ENCODE data around the gene SRSF4. TPM values are rescaled to one million over a fixed set of nuclear protein-coding genes. Genes with fewer than 3 reads are reported as not detected.
"Not testable (repeated sequence)": the region's sequence is repeated elsewhere in the genome, so short reads cannot be mapped to it uniquely, and the experiment has no call there.

The SRSF4 gene
- total and polyA plus RNA-seq, 10 of the 15 experiments (the other 5 are each of a cell fraction or from before 2014, with no cell fraction given): 17.2 to 107 (median 78.6) TPM

- TF ChIP-seq SMAD1 (IDR thresholded peaks at IDR 0.05; ENCODE audit: low read depth, partially characterized antibody) (no peak), ESRRA (IDR thresholded peaks at IDR 0.05; ENCODE audit: low read length) (no peak)
Measured at GRCh38 chr1:29152046-29152805, 29.5 kb downstream of the SRSF4 start (continued).

DNA sequence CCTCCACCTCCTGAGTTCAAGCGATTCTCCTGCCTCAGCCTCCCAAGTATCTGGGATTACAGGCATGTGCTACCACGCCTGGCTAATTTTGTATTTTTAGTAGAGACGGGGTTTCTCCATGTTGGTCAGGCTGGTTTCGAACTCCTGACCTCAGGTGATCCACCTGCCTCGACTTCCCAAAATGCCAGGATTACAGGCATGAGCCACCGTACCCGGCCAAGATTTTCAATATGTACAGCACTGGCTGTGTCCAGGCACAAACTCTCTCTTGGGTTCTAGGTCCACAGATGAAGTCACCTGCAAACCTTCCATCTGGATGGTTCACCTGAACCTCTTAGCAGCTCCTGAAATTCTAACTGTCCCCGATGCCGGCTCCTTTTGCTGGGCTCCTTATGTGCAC lies 31.4 kb downstream of the SRSF4 start:
- DNase-seq (ENCODE audit: low read depth, low spot score); H3K4me3 ChIP-seq; H3K79me2 ChIP-seq (ENCODE audit: control insufficient read depth, insufficient read depth, low read length); intact Hi-C loops (cut with micrococcal nuclease; ENCODE audit: unreplicated experiment); H3K4me2 ChIP-seq (ENCODE audit: control insufficient read depth, insufficient read depth); H3K27ac ChIP-seq (ENCODE audit: control insufficient read depth, insufficient read depth); CTCF ChIA-PET; H3K4me1 ChIP-seq (ENCODE audit: control insufficient read depth, insufficient read depth, low read length); H3K9me3 ChIP-seq (replicated peaks; ENCODE audit: control insufficient read depth, insufficient read depth, low read length); H2AFZ ChIP-seq (ENCODE audit: control insufficient read depth, low read depth, low read length); H3K9ac ChIP-seq (ENCODE audit: control insufficient read depth, insufficient read depth, low read length); FAIRE-seq; BruUV-seq (replicated peaks); SMC1A ChIA-PET (ENCODE audit: uncharacterized antibody, unreplicated experiment); RAD21 ChIA-PET (ENCODE audit: unreplicated experiment); in situ Hi-C loops (cut with MboI); ATAC-seq; H3K27me3 ChIP-seq (replicated peaks in 1 of 2; ENCODE audit: control insufficient read depth in 2 of 2, insufficient read depth in 2 of 2, low read length in 1 of 2); H4K20me1 ChIP-seq (ENCODE audit: control insufficient read depth, insufficient read depth): not testable (repeated sequence)
- 96% methylated on average over 9 of the region's 9 CpGs for WGBS (ENCODE audit: insufficient coverage, insufficient replicate concordance, low lambda C conversion rate, missing lambda C conversion rate)
- peaks cover 32 to 57% of the 10 kb centered on the region in 2 experiments for H3K36me3 ChIP-seq (ENCODE audit: control insufficient read depth in 2 of 2, insufficient read depth in 2 of 2, low read length in 1 of 2)
- POLR2A ChIA-PET: interaction anchor here (0.7 kb wide), 1 partner anchor 8 kb away, joined by 3 read pairs; no protein-coding TSS in a partner anchor

DNA sequence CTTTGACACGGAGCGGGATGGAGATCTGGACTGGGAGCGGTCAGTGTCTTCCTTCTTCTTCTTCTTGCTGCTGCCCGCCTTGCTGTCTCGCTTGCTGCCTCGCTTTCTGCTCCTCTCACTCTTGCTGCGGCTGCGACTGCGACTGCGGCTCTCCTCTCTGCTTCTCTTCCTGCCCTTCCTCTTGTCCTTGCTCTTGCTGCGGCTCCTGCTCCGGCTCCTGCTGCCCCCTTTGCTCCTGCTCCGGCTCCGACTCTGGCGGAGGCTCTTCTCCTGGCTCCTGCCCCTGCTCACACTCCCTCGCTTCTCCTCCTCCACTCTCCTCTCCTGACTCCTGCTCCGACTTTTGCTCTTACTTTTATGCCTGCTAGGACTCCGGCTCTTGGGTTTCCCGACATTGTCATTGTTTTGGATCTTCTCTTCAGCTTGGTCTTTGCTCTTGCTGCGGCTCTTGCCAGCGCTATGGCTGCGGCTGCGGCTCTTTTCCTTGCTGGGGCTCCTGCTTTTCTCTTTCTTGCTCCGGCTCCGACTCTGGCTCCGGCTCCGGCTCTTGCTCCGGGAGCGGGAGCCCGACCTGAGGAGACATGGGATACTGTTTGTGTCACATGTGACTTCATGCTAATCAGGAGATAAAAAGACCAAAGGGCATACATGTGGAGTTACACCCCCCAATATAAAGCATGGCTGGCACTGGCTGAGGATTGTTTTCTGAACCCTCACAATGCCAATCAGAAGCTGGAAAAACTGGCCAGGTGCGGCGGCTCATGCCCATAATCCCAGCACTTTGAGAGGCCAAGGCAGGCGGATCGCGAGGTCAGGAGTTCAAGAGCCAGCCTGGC lies 32.8 kb downstream of the SRSF4 start:
- no peak overlapping the region for H3K4me2 ChIP-seq (ENCODE audit: control insufficient read depth, insufficient read depth)
- H4K20me1 ChIP-seq (ENCODE audit: control insufficient read depth, insufficient read depth): no peaks in the 10 kb centered on the region
- H3K79me2 ChIP-seq (ENCODE audit: control insufficient read depth, insufficient read depth, low read length): no peaks in the 10 kb centered on the region
- TF ChIP-seq MYB (IDR thresholded peaks at IDR 0.05; ENCODE audit: borderline replicate concordance, low read depth, low read length) (no peak), ESRRA (IDR thresholded peaks at IDR 0.05; ENCODE audit: low read length) (no peak), POLR2A (IDR thresholded peaks at IDR 0.05; ENCODE audit: low read depth, low read length) (peak; percentile 28; the same call in 1 of the 2 replicates)
- in situ Hi-C loops (cut with MboI) (no loop called here), intact Hi-C loops (cut with micrococcal nuclease; ENCODE audit: unreplicated experiment) (no loop called here)
- FAIRE-seq (no peak), DNase-seq (ENCODE audit: low read depth, low spot score) (no peak), ATAC-seq (no peak)
- 98% methylated on average over 31 of the region's 35 CpGs for WGBS (ENCODE audit: insufficient coverage, insufficient replicate concordance, low lambda C conversion rate, missing lambda C conversion rate)
- ChIA-PET CTCF (no interaction called here), SMC1A (ENCODE audit: uncharacterized antibody, unreplicated experiment) (no interaction called here), POLR2A (no interaction called here), RAD21 (ENCODE audit: unreplicated experiment) (no interaction called here)
- H2AFZ ChIP-seq (ENCODE audit: control insufficient read depth, low read depth, low read length): no peak overlapping the region
- H3K9ac ChIP-seq (ENCODE audit: control insufficient read depth, insufficient read depth, low read length): no peak overlapping the region
- H3K4me3 ChIP-seq: no peak overlapping the region
- H3K9me3 ChIP-seq (replicated peaks; ENCODE audit: control insufficient read depth, insufficient read depth, low read length): no peaks in the 10 kb centered on the region
- H3K4me1 ChIP-seq (ENCODE audit: control insufficient read depth, insufficient read depth, low read length): no peaks in the 10 kb centered on the region
- peaks cover 31 to 46% of the 10 kb centered on the region in 2 experiments for H3K36me3 ChIP-seq (ENCODE audit: control insufficient read depth in 2 of 2, insufficient read depth in 2 of 2, low read length in 1 of 2)
- H3K27me3 ChIP-seq (replicated peaks in 1 of 2; ENCODE audit: control insufficient read depth in 2 of 2, insufficient read depth in 2 of 2, low read length in 1 of 2): no peaks in the 10 kb centered on the region
- H3K27ac ChIP-seq (ENCODE audit: control insufficient read depth, insufficient read depth): no peak overlapping the region
- BruUV-seq (replicated peaks): no TSS peak

All from GM12878 (cell line).